COR-L47 (cell line): ENCODE measurements around the gene ZNF827.
A peak's percentile ranks its signal among the peaks of the same experiment; 100 is the strongest.

Source experiments
- DNase-seq: peaks from one replicate; lab custom pipeline; 2025; lab: John Stamatoyannopoulos, UW

ZNF827 gene

GRCh38 chr4:145709336-145709735 is 229.3 kb downstream of the ZNF827 start:
- DNase-seq: peak; percentile 92
